ENCODE data around the gene CACNA1C.
"Not testable (repeated sequence)": the region's sequence is repeated elsewhere in the genome, so short reads cannot be mapped to it uniquely, and the experiment has no call there.

CACNA1C gene

GRCh38 chr12:2244013-2244861 is 191.4 kb downstream of the CACNA1C start:
- Histone ChIP-seq H3K4me1 (ENCODE audit: control insufficient read depth, insufficient read depth, low read length) (peaks cover 44% of the 10 kb centered on the region), H3K36me3 (ENCODE audit: control insufficient read depth, insufficient read depth, low read length) (no peaks in the 10 kb centered on the region), H3K27me3 (ENCODE audit: control insufficient read depth, insufficient read depth, low read length) (no peaks in the 10 kb centered on the region), H3K27ac (ENCODE audit: low read depth, low read length) (peak overlapping the region; percentile 87), H3K4me3 (ENCODE audit: low read length) (no peak overlapping the region), H3K9ac (ENCODE audit: low read length) (no peak overlapping the region)

GRCh38 chr12:2246358-2246757 is 193.6 kb downstream of the CACNA1C start:
- Histone ChIP-seq H3K36me3 (ENCODE audit: control insufficient read depth, insufficient read depth, low read length) (no peaks in the 10 kb centered on the region), H3K9ac (ENCODE audit: low read length) (no peak overlapping the region), H3K27ac (ENCODE audit: low read depth, low read length) (peak overlapping the region; percentile 38), H3K4me1 (ENCODE audit: control insufficient read depth, insufficient read depth, low read length) (peaks cover 49% of the 10 kb centered on the region), H3K27me3 (ENCODE audit: control insufficient read depth, insufficient read depth, low read length) (no peaks in the 10 kb centered on the region), H3K4me3 (ENCODE audit: low read length) (no peak overlapping the region)

DNA sequence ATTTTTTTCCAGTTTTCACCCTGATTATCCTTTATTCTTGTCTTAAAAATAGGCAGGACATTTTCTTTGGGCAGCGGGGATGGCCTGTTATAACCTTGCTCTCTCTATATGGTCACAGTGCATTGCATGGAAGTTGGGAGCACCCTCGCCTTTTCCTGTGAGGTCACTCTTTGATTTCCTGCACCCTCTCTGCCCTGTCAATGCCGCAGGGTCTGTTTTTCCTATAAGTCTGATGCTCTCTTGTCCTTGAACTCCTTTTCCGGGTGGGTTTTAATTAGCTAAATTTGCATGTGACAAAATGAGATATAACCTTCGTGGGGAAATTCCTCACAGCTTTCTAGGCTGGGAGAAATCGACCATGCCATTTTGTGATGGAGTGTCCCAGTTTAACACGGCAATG is 194.3 kb downstream of the CACNA1C start:
- H3K9ac ChIP-seq (ENCODE audit: low read length): no peak overlapping the region
- no peaks in the 10 kb centered on the region for H3K27me3 ChIP-seq (ENCODE audit: control insufficient read depth, insufficient read depth, low read length)
- peak overlapping the region; percentile 89 for H3K27ac ChIP-seq (ENCODE audit: low read depth, low read length)
- H3K4me3 ChIP-seq (ENCODE audit: low read length): no peak overlapping the region
- H3K4me1 ChIP-seq (ENCODE audit: control insufficient read depth, insufficient read depth, low read length): peaks cover 54% of the 10 kb centered on the region
- H3K36me3 ChIP-seq (ENCODE audit: control insufficient read depth, insufficient read depth, low read length): no peaks in the 10 kb centered on the region

DNA sequence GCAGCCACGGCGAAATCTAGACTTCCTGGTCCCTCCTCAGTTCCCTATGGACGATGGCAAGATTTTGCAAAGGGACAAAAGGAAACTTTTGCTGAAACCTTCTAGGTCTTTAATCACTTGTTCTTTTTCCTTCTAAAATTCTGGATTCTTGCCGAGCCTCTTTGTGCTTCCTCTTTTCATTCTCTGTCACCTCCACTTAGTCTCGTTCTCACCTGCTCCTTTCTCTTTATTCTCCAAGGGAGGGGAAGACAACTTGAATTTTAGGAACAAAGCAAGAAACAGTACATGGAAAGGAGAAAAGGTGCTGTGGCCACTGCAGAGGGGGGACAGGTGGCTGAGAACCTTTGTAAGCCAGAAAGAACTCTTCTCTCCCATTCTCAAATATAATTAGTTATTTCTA is 194.8 kb downstream of the CACNA1C start:
- Histone ChIP-seq H3K27ac (ENCODE audit: low read depth, low read length) (peak overlapping the region; percentile 89), H3K9ac (ENCODE audit: low read length) (no peak overlapping the region), H3K4me3 (ENCODE audit: low read length) (no peak overlapping the region), H3K4me1 (ENCODE audit: control insufficient read depth, insufficient read depth, low read length) (peaks cover 56% of the 10 kb centered on the region), H3K36me3 (ENCODE audit: control insufficient read depth, insufficient read depth, low read length) (no peaks in the 10 kb centered on the region), H3K27me3 (ENCODE audit: control insufficient read depth, insufficient read depth, low read length) (no peaks in the 10 kb centered on the region)

GRCh38 chr12:2248087-2248900 is 195.5 kb downstream of the CACNA1C start:
- H3K27me3 ChIP-seq (ENCODE audit: control insufficient read depth, insufficient read depth, low read length): no peaks in the 10 kb centered on the region
- H3K27ac ChIP-seq (ENCODE audit: low read depth, low read length): peak overlapping the region; percentile 89
- H3K9ac ChIP-seq (ENCODE audit: low read length): peak overlapping the region; percentile 6
- peaks cover 54% of the 10 kb centered on the region for H3K4me1 ChIP-seq (ENCODE audit: control insufficient read depth, insufficient read depth, low read length)
- H3K4me3 ChIP-seq (ENCODE audit: low read length): no peak overlapping the region
- no peaks in the 10 kb centered on the region for H3K36me3 ChIP-seq (ENCODE audit: control insufficient read depth, insufficient read depth, low read length)

GRCh38 chr12:2248901-2249381 is 196.2 kb downstream of the CACNA1C start:
- Histone ChIP-seq H3K9ac (ENCODE audit: low read length) (no peak overlapping the region), H3K27ac (ENCODE audit: low read depth, low read length) (peak overlapping the region; percentile 89), H3K27me3 (ENCODE audit: control insufficient read depth, insufficient read depth, low read length) (no peaks in the 10 kb centered on the region), H3K4me3 (ENCODE audit: low read length) (no peak overlapping the region), H3K4me1 (ENCODE audit: control insufficient read depth, insufficient read depth, low read length) (peaks cover 52% of the 10 kb centered on the region), H3K36me3 (ENCODE audit: control insufficient read depth, insufficient read depth, low read length) (no peaks in the 10 kb centered on the region)

- Histone ChIP-seq H3K4me1 (ENCODE audit: control insufficient read depth, insufficient read depth, low read length) (peaks cover 40% of the 10 kb centered on the region), H3K27me3 (ENCODE audit: control insufficient read depth, insufficient read depth, low read length) (no peaks in the 10 kb centered on the region), H3K36me3 (ENCODE audit: control insufficient read depth, insufficient read depth, low read length) (no peaks in the 10 kb centered on the region), H3K9ac (ENCODE audit: low read length) (no peak overlapping the region), H3K4me3 (ENCODE audit: low read length) (no peak overlapping the region), H3K27ac (ENCODE audit: low read depth, low read length) (peak overlapping the region; percentile 89)
These were observed 198.0 kb downstream of the CACNA1C start for GRCh38 chr12:2250797-2251196.

DNA sequence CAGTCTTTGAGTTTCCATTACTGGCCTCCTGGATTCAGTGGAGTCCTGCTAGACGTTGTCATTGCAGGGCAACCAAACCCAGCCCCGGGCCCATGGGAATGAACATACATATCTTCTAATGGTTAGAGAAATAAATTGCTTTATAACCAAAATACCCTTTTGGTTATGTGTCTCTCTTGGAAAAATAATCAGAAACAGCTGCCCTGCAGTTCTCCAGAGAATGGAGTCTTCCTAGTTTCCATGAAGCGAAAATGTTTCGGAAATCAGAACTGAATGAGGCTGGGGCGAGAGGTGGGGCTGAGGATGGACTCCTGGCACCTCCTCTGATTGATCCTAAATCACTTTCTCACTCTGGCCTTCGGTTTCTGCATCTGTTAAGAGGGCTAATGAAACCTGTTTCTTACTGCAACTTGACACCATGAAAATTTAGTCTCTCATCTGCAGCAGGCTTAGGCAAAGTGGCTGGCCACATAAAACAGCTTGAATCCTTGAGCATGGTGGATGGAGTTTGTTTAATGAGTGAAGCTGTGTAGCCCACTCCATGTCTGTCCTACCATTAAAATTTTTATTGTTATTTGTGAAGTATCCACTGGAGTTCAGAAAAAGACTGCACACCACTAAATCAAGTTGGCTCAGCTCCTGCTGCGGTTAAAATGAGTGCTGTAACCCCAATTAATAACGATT is 198.9 kb downstream of the CACNA1C start:
- peak overlapping the region; percentile 89 for H3K27ac ChIP-seq (ENCODE audit: low read depth, low read length)
- peaks cover 40% of the 10 kb centered on the region for H3K4me1 ChIP-seq (ENCODE audit: control insufficient read depth, insufficient read depth, low read length)
- H3K4me3 ChIP-seq (ENCODE audit: low read length): no peak overlapping the region
- H3K27me3 ChIP-seq (ENCODE audit: control insufficient read depth, insufficient read depth, low read length): no peaks in the 10 kb centered on the region
- no peaks in the 10 kb centered on the region for H3K36me3 ChIP-seq (ENCODE audit: control insufficient read depth, insufficient read depth, low read length)
- no peak overlapping the region for H3K9ac ChIP-seq (ENCODE audit: low read length)

- Histone ChIP-seq H3K4me3 (ENCODE audit: low read length) (no peak overlapping the region), H3K4me1 (ENCODE audit: control insufficient read depth, insufficient read depth, low read length) (peaks cover 17% of the 10 kb centered on the region)
These were observed 202.5 kb downstream of the CACNA1C start for GRCh38 chr12:2255311-2255710.

DNA sequence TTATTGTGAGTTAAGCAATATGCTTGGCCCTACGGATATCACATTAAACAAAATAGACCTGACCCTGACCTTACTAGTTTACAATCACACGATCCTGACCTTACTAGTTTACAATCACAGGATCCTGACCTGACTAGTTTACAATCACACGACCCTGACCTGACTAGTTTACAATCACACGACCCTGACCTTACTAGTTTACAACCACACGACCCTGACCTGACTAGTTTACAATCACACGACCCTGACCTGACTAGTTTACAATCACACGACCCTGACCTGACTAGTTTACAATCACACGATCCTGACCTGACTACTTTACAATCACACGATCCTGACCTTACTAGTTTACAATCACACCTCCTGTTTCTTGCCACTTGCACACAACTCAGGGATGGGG is 202.9 kb downstream of the CACNA1C start:
- H3K4me3 ChIP-seq (ENCODE audit: low read length); H3K9ac ChIP-seq (ENCODE audit: low read length); H3K27ac ChIP-seq (ENCODE audit: low read depth, low read length); H3K36me3 ChIP-seq (ENCODE audit: control insufficient read depth, insufficient read depth, low read length); H3K27me3 ChIP-seq (ENCODE audit: control insufficient read depth, insufficient read depth, low read length): not testable (repeated sequence)
- H3K4me1 ChIP-seq (ENCODE audit: control insufficient read depth, insufficient read depth, low read length): peaks cover 17% of the 10 kb centered on the region

More at GRCh38 chr12:2255311-2255710, 202.5 kb downstream of the CACNA1C start:
- H3K36me3 ChIP-seq (ENCODE audit: control insufficient read depth, insufficient read depth, low read length): no peaks in the 10 kb centered on the region
- H3K27ac ChIP-seq (ENCODE audit: low read depth, low read length): no peak overlapping the region
- no peak overlapping the region for H3K9ac ChIP-seq (ENCODE audit: low read length)
- H3K27me3 ChIP-seq (ENCODE audit: control insufficient read depth, insufficient read depth, low read length): no peaks in the 10 kb centered on the region

GRCh38 chr12:2256453-2256852 is 203.7 kb downstream of the CACNA1C start:
- Histone ChIP-seq H3K27ac (ENCODE audit: low read depth, low read length) (no peak overlapping the region), H3K27me3 (ENCODE audit: control insufficient read depth, insufficient read depth, low read length) (no peaks in the 10 kb centered on the region), H3K9ac (ENCODE audit: low read length) (no peak overlapping the region), H3K4me1 (ENCODE audit: control insufficient read depth, insufficient read depth, low read length) (peaks cover 14% of the 10 kb centered on the region), H3K4me3 (ENCODE audit: low read length) (no peak overlapping the region), H3K36me3 (ENCODE audit: control insufficient read depth, insufficient read depth, low read length) (no peaks in the 10 kb centered on the region)

GRCh38 chr12:2256915-2257314 is 204.1 kb downstream of the CACNA1C start:
- Histone ChIP-seq H3K4me3 (ENCODE audit: low read length) (no peak overlapping the region), H3K4me1 (ENCODE audit: control insufficient read depth, insufficient read depth, low read length) (peaks cover 11% of the 10 kb centered on the region), H3K9ac (ENCODE audit: low read length) (no peak overlapping the region), H3K36me3 (ENCODE audit: control insufficient read depth, insufficient read depth, low read length) (no peaks in the 10 kb centered on the region), H3K27ac (ENCODE audit: low read depth, low read length) (no peak overlapping the region), H3K27me3 (ENCODE audit: control insufficient read depth, insufficient read depth, low read length) (no peaks in the 10 kb centered on the region)
